NCI-H1048 (cell line): ENCODE results near the gene SLC17A7.

Source experiments
- DNase-seq: peaks from one replicate; lab custom pipeline; 2025; lab: John Stamatoyannopoulos, UW

The SLC17A7 gene

GRCh38 chr19:49408816-49409440, 32.4 kb downstream of the SLC17A7 start:
- no peak for DNase-seq

DNA sequence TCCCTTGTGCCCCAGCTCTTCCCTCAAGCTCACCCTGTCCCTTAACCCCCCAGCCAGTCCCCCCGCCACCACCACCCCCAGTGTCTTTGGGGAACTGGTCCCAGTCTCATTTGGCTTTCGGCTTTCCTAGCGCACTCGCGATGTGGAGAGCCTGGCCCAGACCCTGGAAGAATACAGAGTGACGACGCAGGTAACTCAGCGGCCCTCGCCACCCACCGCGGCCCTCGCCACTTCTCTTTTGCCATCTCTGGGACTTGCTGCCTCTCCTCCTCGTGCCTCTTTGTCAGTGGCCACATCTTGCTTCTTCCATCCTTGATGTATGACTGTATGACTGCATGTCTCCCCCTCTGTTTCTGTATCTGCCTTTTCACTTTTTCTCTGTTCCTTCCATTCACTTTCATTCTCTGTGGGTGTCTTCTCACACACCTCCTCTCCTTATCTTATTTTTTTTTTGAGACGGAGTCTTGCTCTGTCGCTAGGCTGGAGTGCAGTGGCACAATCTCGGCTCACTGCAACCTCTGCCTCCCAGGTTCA, 33.8 kb downstream of the SLC17A7 start:
- DNase-seq = no peak

- DNase-seq = no peak
Measured at GRCh38 chr19:49407079-49407478, 34.2 kb downstream of the SLC17A7 start.

- no peak for DNase-seq
Measured at GRCh38 chr19:49403404-49404187, 37.7 kb downstream of the SLC17A7 start.

DNA sequence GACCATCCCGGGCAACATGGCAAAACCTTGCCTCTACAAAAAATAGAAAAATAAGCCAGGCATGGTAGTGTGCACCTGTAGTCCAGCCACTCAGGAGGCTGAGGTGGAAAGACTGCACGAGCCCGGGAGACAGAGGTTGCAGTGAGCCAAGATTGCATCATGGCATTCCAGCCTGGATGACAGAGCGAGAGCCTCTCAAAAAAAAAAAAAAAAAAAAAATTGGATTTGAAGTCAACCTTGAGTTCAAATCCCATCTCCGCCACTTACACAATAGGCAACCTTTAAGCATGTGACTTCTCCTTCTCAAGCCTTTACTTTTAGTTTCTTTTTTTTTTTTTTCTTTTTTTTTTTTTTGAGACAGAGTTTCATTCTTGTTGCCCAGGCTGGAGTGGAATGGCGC, 41.3 kb downstream of the SLC17A7 start:
- DNase-seq = no peak

GRCh38 chr19:49398931-49399330, 42.4 kb downstream of the SLC17A7 start:
- DNase-seq = no peak

GRCh38 chr19:49398001-49398615, 43.2 kb downstream of the SLC17A7 start:
- DNase-seq = no peak

DNA sequence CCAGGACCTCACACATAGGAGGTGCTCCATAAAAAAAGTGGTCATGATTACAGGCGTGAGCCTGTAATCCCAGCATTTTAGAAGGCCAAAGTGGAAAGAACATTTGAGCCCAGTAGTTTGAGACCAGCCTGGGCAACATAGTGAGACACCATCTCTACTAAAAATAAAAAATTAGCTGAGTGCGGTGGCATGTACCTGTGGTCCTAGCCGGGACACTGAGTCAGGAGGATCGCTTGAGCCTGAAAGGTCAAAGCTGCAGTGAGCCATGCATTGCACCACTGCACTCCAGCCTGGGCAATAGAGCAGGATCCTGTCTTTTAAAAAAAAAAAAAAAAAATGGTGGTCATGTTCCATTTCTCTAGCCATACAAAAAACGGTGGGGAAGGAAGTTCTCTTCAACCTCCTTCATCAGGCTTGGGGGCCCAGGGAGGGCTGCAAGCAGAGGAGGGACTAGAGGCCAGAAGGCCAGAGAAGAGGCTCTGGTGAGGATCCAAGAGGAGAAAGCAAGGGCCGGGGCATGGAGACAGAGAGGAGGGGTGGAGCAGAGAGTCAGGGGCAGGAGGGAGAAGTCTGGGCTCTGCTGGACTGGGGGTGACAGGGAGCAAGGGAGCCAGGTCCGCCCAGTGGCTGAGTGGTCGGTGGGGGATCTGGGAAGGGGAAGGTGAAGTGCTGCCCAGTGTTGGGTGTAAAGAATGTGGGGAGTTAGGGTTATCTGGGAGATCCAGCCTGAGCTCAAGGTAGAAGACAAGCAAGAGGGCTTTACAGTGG, 44.4 kb downstream of the SLC17A7 start:
- DNase-seq = no peak

DNA sequence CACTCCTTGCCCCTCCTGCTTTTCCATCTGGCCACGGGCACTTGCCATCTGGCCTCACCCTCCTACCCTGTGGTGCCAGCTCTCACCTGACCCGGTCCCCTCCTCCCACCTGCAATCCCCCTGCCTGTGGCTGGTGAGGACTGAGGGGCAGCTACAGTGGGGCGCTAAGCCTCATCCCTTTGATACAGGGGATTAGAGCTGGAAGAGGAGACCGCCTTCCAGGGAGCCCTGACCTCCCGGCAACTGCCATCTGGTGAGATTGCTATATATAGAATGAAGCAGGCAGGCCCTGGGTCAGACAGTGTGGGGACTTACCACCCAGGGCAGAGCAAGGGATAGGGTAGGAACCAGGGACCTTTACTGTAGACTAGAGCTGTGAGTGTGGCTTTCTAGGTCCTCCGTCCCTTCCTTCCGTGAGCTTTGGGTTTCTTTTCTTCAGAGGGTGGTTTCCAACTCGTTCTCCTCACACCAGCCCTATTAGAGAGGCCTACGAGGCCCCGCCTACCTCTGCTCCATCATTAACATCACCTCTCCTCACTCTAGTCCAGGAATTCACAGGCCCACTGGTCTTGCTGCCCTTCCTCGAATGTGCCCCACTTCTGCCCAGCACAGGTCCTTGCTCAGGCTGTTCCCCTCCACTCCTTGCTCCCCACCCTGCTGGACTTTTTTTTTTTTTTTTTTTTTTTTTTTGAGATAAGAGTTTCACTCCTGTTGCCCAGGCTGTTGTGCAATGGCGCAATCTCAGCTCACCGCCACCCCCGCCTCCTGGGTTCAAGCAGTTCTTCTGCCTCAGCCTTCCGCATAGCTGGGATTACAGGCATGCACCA, 45.5 kb downstream of the SLC17A7 start:
- DNase-seq = no peak

DNA sequence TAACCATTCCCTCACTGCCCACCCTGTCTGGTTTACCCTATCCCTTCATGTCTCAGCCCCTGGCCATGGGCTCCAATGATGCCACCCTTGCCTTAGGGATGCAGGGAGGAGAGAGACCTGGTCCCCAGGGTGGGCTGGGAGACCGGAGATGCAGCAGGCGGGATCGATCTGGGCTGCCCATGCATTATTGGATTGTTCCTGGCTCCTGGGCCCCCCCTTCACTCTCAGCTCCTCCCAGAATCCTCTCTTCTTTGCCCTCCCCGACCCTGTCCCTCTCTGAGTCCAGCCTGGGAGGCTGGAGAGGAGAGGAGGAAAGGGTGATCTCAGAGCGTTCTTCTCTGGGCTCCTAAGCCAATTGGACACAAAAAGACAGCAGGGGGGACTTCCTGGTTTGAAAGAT, 47.4 kb downstream of the SLC17A7 start:
- no peak for DNase-seq

- DNase-seq = peak; percentile 61
Measured at GRCh38 chr19:49391581-49392399, 49.5 kb downstream of the SLC17A7 start.

- DNase-seq = no peak
Measured at GRCh38 chr19:49390929-49391359, 50.4 kb downstream of the SLC17A7 start.

- no peak for DNase-seq
Measured at GRCh38 chr19:49390131-49390928, 51.0 kb downstream of the SLC17A7 start.

GRCh38 chr19:49389406-49389805, 51.9 kb downstream of the SLC17A7 start:
- DNase-seq = no peak

DNA sequence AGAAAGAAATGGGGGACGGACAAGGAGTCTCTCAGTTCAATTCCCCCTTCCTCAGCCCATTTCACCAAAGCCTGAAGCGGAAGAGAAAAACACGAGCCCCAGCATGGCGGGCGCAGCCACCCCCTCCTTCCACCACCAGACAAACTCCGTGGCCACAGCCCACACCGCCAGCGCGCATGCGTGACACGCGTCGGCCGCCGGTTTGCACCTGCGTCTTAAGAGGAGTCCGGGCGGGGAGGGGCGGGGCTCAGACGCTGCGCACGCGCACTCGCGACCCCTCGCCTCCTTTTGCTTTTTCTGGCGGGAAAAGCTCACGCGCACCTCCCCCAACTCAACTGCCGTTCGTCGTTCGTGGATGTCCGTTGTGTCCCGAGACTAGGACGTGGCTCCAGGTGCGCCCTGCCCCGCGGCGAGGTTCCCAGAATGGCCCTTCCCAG, 53.4 kb downstream of the SLC17A7 start, which contains the start of gene KASH5:
Gene KASH5, plus strand, starts transcription at position 314 of the 437 bp plus-strand sequence. CDS start 2,635 bp downstream, outside the sequence.
- no peak for DNase-seq

DNA sequence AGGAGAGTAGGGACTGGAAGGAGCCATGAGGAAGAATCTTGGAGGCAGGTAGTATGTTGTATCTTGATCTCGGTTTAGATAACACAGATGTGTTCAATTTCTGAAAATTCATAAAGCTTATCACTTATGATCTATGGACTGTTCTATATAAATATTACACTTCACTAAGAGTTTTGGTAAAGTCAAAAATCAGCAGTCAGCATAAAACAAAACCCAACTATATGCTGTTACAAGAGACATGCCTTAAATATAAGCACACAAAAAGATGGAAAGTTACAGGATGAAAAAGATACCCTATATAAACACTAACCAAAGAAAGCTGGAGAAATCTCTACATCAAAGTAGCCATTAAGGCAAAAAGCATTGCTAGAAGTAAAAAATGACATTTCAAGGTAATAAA, 57.7 kb downstream of the SLC17A7 start:
- DNase-seq = no peak

- no peak for DNase-seq
Measured at GRCh38 chr19:49382639-49383038, 58.7 kb downstream of the SLC17A7 start.

DNA sequence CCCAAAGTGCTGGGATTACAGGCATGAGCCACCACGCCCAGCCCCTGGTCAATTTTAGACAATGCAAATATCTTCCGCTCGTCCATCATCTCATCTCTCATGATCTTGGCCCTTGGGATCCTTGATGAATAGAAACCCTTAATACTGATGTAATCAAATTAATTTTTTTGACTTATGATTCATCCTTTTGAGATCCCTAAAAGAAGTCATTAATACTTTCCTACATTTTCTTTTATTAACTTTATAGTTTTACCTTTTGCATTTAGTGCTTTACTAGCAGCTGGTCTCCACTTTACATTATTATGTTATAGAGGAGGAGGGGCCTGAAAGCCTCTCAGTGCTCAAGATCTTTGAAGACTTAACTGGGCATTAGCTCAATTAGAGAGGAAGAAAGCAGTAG, 60.9 kb downstream of the SLC17A7 start:
- no peak for DNase-seq
